A549 (cell line): ENCODE results near the gene ARHGAP10. TPM values are rescaled to one million over a fixed set of nuclear protein-coding genes. Genes with fewer than 3 reads are reported as not detected.

Experiments
- ATAC-seq, 2 experiments: fragments of 200-7000 bp in 1 of 2; fragments of >200 bp in 1 of 2; cut with Nextera tagmentation in 1 of 2; cut with Tn5 transposase in 1 of 2; 3 replicates each; pipeline versions ENCODE4 v1.8.0 to v1.9.1; 2018 to 2020; ENCODE audit warnings: mild to moderate bottlenecking in 1 of 2, moderate library complexity in 1 of 2
- CTCF ChIA-PET: fragments of 300-600 bp; sonication (Branson Sonifier 250); formaldehyde crosslinking; extraction: SDS; loops from one replicate; lab custom pipeline; 2021; ENCODE audit warnings: antibody characterized with exemption, inconsistent platforms; lab: Yijun Ruan, JAX
- POLR2A ChIA-PET: fragments of 350-600 bp; formaldehyde crosslinking; extraction: SDS; loops from one replicate; lab custom pipeline; 2021; ENCODE audit warnings: antibody characterized with exemption, inconsistent platforms; lab: Yijun Ruan, JAX
- DNase-seq, 2 experiments: peaks; one replicate each; pipeline versions ENCODE4 v3.0.0 to v3.0.0-alpha.2; 2011 to 2016; ENCODE audit warnings: low read depth in 1 of 2, low spot score in 1 of 2
- FAIRE-seq: peaks from 2 replicates; lab custom pipeline; 2011; peaks lifted over from hg19 to GRCh38; lab: Jason Lieb, UNC
- H3K27ac ChIP-seq, 2 experiments: fragments of >200 bp; sonication (Bioruptor Twin); formaldehyde crosslinking; 3 replicates each; pipeline ENCODE4 v1.5.1; 2016 to 2017
- H3K4me1 ChIP-seq: fragments of >200 bp; sonication (Bioruptor Twin); formaldehyde crosslinking; 3 replicates; pipeline ENCODE4 v1.6.1; 2016
- H3K4me2 ChIP-seq: fragments of >200 bp; sonication (Bioruptor Twin); formaldehyde crosslinking; 3 replicates; pipeline ENCODE4 v1.6.1; 2016
- H3K4me3 ChIP-seq: fragments of >200 bp; sonication (Bioruptor Twin); formaldehyde crosslinking; 3 replicates; pipeline ENCODE4 v1.5.1; 2016
- H3K9me3 ChIP-seq: fragments of >200 bp; sonication (Bioruptor Twin); formaldehyde crosslinking; 3 replicates; pipeline ENCODE4 v1.6.1; 2016
- BCL3 ChIP-seq: fragments of >200 bp; sonication (Bioruptor Twin); formaldehyde crosslinking; IDR thresholded peaks from 3 replicates; pipeline ENCODE4 v1.6.1; 2016
- BHLHE40 ChIP-seq: IDR thresholded peaks from 2 replicates; pipeline ENCODE4 v1.6.1; 2012; ENCODE audit warnings: low read depth, low read length, inconsistent platforms
- CBX8 ChIP-seq: fragments of 200-600 bp; sonication (generic); IDR thresholded peaks from 2 replicates; pipeline ENCODE4 v1.6.1; 2016
- FOSB ChIP-seq: fragments of 250-450 bp; sonication (Bioruptor Pico); IDR thresholded peaks from 2 replicates; pipeline ENCODE4 v1.5.0; 2020; ENCODE audit warnings: mild to moderate bottlenecking, moderate library complexity
- FOSL2 ChIP-seq, 2 experiments: fragments of 450-650 bp in 1 of 2; fragments of >200 bp in 1 of 2; sonication (Bioruptor Twin) in 1 of 2; formaldehyde crosslinking; IDR thresholded peaks; 2 replicates each; pipeline versions ENCODE4 v1.5.0 to v1.6.1; 2016 to 2020; ENCODE audit warnings: mild to moderate bottlenecking in 1 of 2, moderate library complexity in 1 of 2
- FOXS1 ChIP-seq: fragments of 250-450 bp; sonication (Bioruptor Pico); IDR thresholded peaks from 2 replicates; pipeline ENCODE4 v1.5.0; 2020; ENCODE audit warnings: mild to moderate bottlenecking, moderate library complexity
- GATA3 ChIP-seq: IDR thresholded peaks from 2 replicates; pipeline ENCODE4 v1.6.1; 2012; ENCODE audit warnings: borderline replicate concordance
- HDAC2 ChIP-seq: fragments of 200-600 bp; sonication (generic); IDR thresholded peaks from 2 replicates; pipeline ENCODE4 v1.6.1; 2016
- HMGXB4 ChIP-seq: fragments of 250-450 bp; sonication (Bioruptor Pico); IDR thresholded peaks from 2 replicates; pipeline ENCODE4 v1.5.0; 2021; ENCODE audit warnings: mild to moderate bottlenecking, moderate library complexity, borderline replicate concordance
- JUN ChIP-seq, 2 experiments: fragments of >200 bp; sonication (Bioruptor Twin); formaldehyde crosslinking; IDR thresholded peaks; 2 replicates in 1 of 2; 3 replicates in 1 of 2; pipeline ENCODE4 v1.6.1; 2016 to 2017
- KDM1A ChIP-seq: fragments of 200-600 bp; sonication (generic); IDR thresholded peaks from 2 replicates; pipeline ENCODE4 v1.6.1; 2016; ENCODE audit warnings: low read depth, mild to moderate bottlenecking
- MAZ ChIP-seq: fragments of 150-350 bp; IDR thresholded peaks from 2 replicates; pipeline ENCODE4 v1.6.1; 2014; ENCODE audit warnings: antibody characterized with exemption, low read depth, low read length, borderline replicate concordance
- NPAS2 ChIP-seq: fragments of 250-450 bp; sonication (Bioruptor Pico); IDR thresholded peaks from 2 replicates; pipeline ENCODE4 v1.8.0; 2022; ENCODE audit warnings: mild to moderate bottlenecking, moderate library complexity, borderline replicate concordance
- PBX3 ChIP-seq: IDR thresholded peaks from 2 replicates; pipeline ENCODE4 v1.6.1; 2012
- POLR2A ChIP-seq: IDR thresholded peaks from 2 replicates; pipeline ENCODE4 v1.6.1; 2012; ENCODE audit warnings: mild to moderate bottlenecking, low read length
- RFX5 ChIP-seq: fragments of 450-650 bp; IDR thresholded peaks from 2 replicates; pipeline ENCODE4 v1.7.1; 2014; ENCODE audit warnings: antibody characterized with exemption, mild to moderate bottlenecking, moderate library complexity
- RNF2 ChIP-seq: fragments of 200-600 bp; sonication (generic); IDR thresholded peaks from 2 replicates; pipeline ENCODE4 v1.6.1; 2016; ENCODE audit warnings: low read depth, mild to moderate bottlenecking, antibody characterized with exemption, moderate library complexity, borderline replicate concordance
- SMC3 ChIP-seq: fragments of >200 bp; sonication (Bioruptor Twin); formaldehyde crosslinking; IDR thresholded peaks from 3 replicates; pipeline ENCODE4 v1.6.1; 2018; ENCODE audit warnings: inconsistent platforms
- SREBF2 ChIP-seq: fragments of 450-650 bp; IDR thresholded peaks from 2 replicates; pipeline ENCODE4 v1.6.1; 2014; ENCODE audit warnings: mild to moderate bottlenecking, moderate library complexity
- ZC3H11A ChIP-seq: fragments of 450-650 bp; IDR thresholded peaks from 2 replicates; pipeline ENCODE4 v1.6.1; 2014; ENCODE audit warnings: antibody characterized with exemption, mild to moderate bottlenecking
- ZNF302 ChIP-seq: fragments of 250-450 bp; sonication (Bioruptor Pico); IDR thresholded peaks from 2 replicates; pipeline ENCODE4 v1.9.0; 2021; ENCODE audit warnings: inconsistent platforms, mild to moderate bottlenecking, moderate library complexity
- WGBS: methylation state at CpG from one replicate; pipeline ENCODE4 v1.1.6; 2017; ENCODE audit errors: missing lambda C conversion rate; 5-methylcytosine and 5-hydroxymethylcytosine counted together
- polyA plus RNA-seq, 4 experiments: library from polyadenylated mRNA; depleted of rRNA in 3 of 4; stranded (reverse); fragments of >200 nt; fragmentation: RNase III in 1 of 4; extraction: RNeasy Plus Mini Kit Qiagen cat#74134 plus additional on column Dnase treatment in 1 of 4; gene quantifications; 2 replicates in 3 of 4; 3 replicates in 1 of 4; pipeline ENCODE4 v1.2.3, GENCODE V29; 2011 to 2017
- TF ChIP-seq, protein P1 (sequence below): fragments of 450-650 bp; IDR thresholded peaks from 2 replicates; pipeline ENCODE4 v1.6.1; 2014; ENCODE audit warnings: antibody characterized with exemption
- TF ChIP-seq, protein P2 (sequence below): fragments of 250-450 bp; sonication (Bioruptor Pico); IDR thresholded peaks from 2 replicates; pipeline ENCODE4 v1.5.0; 2020; ENCODE audit warnings: low read depth, mild to moderate bottlenecking, moderate library complexity
- TF ChIP-seq, protein P3 (sequence below): IDR thresholded peaks from 2 replicates; pipeline ENCODE4 v1.6.1; 2012; ENCODE audit warnings: low read depth, borderline replicate concordance
- TF ChIP-seq, protein P4 (sequence below): fragments of >200 bp; sonication (Bioruptor Twin); formaldehyde crosslinking; IDR thresholded peaks from 3 replicates; pipeline ENCODE4 v1.5.1; 2016

The ARHGAP10 gene
- polyA plus RNA-seq, 2 of the 4 experiments (the other 2 are of a cell fraction), result 7.0 to 7.2 TPM

- ChIA-PET POLR2A (no interaction called here), CTCF (interaction anchor here (1.0 to 1.3 kb wide), 2 partner anchors 37 to 88 kb away, joined by 3 read pairs; no protein-coding TSS in a partner anchor)
- no peak for TF ChIP-seq KDM1A
- TF ChIP-seq ZNF302 (CRISPR knock-in tag), result no peak
- TF ChIP-seq CBX8, result no peak
- no peak for TF ChIP-seq RFX5
- TF ChIP-seq GATA3, result no peak
- TF ChIP-seq JUN (IDR thresholded peaks at IDR 0.05), result no peak
- TF ChIP-seq, protein P1, sequence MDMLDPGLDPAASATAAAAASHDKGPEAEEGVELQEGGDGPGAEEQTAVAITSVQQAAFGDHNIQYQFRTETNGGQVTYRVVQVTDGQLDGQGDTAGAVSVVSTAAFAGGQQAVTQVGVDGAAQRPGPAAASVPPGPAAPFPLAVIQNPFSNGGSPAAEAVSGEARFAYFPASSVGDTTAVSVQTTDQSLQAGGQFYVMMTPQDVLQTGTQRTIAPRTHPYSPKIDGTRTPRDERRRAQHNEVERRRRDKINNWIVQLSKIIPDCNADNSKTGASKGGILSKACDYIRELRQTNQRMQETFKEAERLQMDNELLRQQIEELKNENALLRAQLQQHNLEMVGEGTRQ, result no peak
- TF ChIP-seq BCL3, result no peak
- TF ChIP-seq RNF2, result no peak
- no peak for TF ChIP-seq SMC3
- no peak for TF ChIP-seq POLR2A
- TF ChIP-seq FOXS1 (CRISPR knock-in tag), result no peak
- no peak for TF ChIP-seq PBX3
- no peak for TF ChIP-seq FOSL2 (IDR thresholded peaks at IDR 0.05)
- TF ChIP-seq FOSL2 (CRISPR knock-in tag; IDR thresholded peaks at IDR 0.05), result no peak
- TF ChIP-seq BHLHE40, result no peak
- no peak for TF ChIP-seq ZC3H11A
- TF ChIP-seq, protein P2, sequence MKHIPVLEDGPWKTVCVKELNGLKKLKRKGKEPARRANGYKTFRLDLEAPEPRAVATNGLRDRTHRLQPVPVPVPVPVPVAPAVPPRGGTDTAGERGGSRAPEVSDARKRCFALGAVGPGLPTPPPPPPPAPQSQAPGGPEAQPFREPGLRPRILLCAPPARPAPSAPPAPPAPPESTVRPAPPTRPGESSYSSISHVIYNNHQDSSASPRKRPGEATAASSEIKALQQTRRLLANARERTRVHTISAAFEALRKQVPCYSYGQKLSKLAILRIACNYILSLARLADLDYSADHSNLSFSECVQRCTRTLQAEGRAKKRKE (CRISPR knock-in tag), result no peak
- no peak overlapping the region for H3K4me2 ChIP-seq
- H3K4me3 ChIP-seq, result no peak overlapping the region
- no peak for FAIRE-seq
- peaks cover 34% of the 10 kb centered on the region for H3K4me1 ChIP-seq
- 0 out of 6 replicates have a peak overlapping the region, but pooled peaks of 1 of the 2 experiments have one; percentile 51 for H3K27ac ChIP-seq
- ATAC-seq, result no peak
- H3K9me3 ChIP-seq, result no peaks in the 10 kb centered on the region
- no peak for DNase-seq
Measured at GRCh38 chr4:147779451-147779850, 47.6 kb downstream of the ARHGAP10 start.

DNA sequence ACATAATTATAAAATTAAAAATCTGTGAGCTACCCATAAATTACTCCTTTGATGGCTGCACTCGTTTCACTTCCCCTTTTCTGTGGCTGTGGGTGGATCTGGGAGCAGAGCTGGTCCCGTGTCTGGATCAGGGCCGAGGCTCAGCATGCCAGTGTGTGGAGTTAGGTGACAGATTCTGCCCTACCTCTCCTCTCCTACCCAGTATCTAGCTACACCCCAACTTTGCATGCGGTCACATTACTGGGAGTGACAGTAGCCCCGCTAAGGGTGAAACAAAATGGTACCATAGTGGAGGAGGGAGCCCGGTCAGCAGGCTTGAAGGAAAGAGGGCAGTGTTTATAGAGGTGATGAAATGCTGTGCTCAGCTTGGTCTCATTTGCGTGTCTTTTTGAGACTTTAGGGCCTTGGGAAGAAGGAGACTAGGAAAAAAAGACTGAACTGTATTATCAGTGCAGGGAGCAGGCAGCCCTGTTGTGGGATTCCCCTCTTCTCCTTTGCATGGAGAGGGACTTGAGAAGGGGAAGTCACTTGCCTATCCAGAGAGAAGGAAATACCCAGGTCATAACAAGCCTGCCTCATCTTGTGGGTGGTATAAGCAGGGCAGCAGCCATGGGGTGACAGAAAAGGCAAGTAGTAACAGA, 48.4 kb downstream of the ARHGAP10 start:
- POLR2A ChIA-PET, result no interaction called here
- DNase-seq (no peak), FAIRE-seq (no peak), ATAC-seq (peak in 1 of 2 experiments; percentile 18; a peak in 2 of 6 replicates)
- WGBS, result 88% methylated on average over 7 of the region's 7 CpGs
- Histone ChIP-seq H3K4me1 (peaks cover 34% of the 10 kb centered on the region), H3K4me3 (no peak overlapping the region), H3K9me3 (no peaks in the 10 kb centered on the region), H3K27ac (peak overlapping the region in 1 of 2 experiments; percentile 45; a peak in 1 of 6 replicates), H3K4me2 (no peak overlapping the region)
- CTCF ChIA-PET, result interaction anchor here (1.0 to 1.3 kb wide), 2 partner anchors 37 to 87 kb away, joined by 3 read pairs; no protein-coding TSS in a partner anchor
- TF ChIP-seq NPAS2 (CRISPR knock-in tag), result no peak
- no peak for TF ChIP-seq SMC3
- TF ChIP-seq MAZ, result no peak
- no peak for TF ChIP-seq GATA3
- no peak for TF ChIP-seq FOSB
- TF ChIP-seq SREBF2, result no peak
- no peak for TF ChIP-seq POLR2A
- no peak for TF ChIP-seq HMGXB4 (CRISPR knock-in tag)
- TF ChIP-seq HDAC2, result no peak
- TF ChIP-seq, protein P3, sequence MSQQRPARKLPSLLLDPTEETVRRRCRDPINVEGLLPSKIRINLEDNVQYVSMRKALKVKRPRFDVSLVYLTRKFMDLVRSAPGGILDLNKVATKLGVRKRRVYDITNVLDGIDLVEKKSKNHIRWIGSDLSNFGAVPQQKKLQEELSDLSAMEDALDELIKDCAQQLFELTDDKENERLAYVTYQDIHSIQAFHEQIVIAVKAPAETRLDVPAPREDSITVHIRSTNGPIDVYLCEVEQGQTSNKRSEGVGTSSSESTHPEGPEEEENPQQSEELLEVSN, result no peak
- TF ChIP-seq, protein P4, sequence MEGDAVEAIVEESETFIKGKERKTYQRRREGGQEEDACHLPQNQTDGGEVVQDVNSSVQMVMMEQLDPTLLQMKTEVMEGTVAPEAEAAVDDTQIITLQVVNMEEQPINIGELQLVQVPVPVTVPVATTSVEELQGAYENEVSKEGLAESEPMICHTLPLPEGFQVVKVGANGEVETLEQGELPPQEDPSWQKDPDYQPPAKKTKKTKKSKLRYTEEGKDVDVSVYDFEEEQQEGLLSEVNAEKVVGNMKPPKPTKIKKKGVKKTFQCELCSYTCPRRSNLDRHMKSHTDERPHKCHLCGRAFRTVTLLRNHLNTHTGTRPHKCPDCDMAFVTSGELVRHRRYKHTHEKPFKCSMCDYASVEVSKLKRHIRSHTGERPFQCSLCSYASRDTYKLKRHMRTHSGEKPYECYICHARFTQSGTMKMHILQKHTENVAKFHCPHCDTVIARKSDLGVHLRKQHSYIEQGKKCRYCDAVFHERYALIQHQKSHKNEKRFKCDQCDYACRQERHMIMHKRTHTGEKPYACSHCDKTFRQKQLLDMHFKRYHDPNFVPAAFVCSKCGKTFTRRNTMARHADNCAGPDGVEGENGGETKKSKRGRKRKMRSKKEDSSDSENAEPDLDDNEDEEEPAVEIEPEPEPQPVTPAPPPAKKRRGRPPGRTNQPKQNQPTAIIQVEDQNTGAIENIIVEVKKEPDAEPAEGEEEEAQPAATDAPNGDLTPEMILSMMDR, result no peak
- no peak for TF ChIP-seq ZNF302 (CRISPR knock-in tag)
- TF ChIP-seq, protein P1, result no peak
- TF ChIP-seq RNF2, result no peak
